RPMI7951 (cell line): ENCODE results near the gene MED26. TPM values are rescaled to one million over a fixed set of nuclear protein-coding genes. Genes with fewer than 3 reads are reported as not detected.
A peak's percentile ranks its signal among the peaks of the same experiment; 100 is the strongest.

Experiments used
- DNase-seq: peaks from one replicate; pipeline ENCODE4 v3.0.0-alpha.2; 2012; ENCODE audit warnings: low read depth
- total RNA-seq: library from RNA; depleted of rRNA; stranded (reverse); fragments of >200 nt; shearing (Covaris generic); gene quantifications from 2 replicates; pipeline ENCODE4 v1.2.3, GENCODE V29; 2014

The MED26 gene
- total RNA-seq, 1 experiment from 2014 or later = 3.4 TPM

- DNase-seq = peak; percentile 15
Measured at GRCh38 chr19:16615808-16616207, 12.2 kb downstream of the MED26 start.

GRCh38 chr19:16614941-16615340, 13.1 kb downstream of the MED26 start:
- no peak for DNase-seq

GRCh38 chr19:16613841-16614240, 14.2 kb downstream of the MED26 start:
- DNase-seq = no peak

- no peak for DNase-seq
Measured at GRCh38 chr19:16612636-16613035, 15.4 kb downstream of the MED26 start.

GRCh38 chr19:16611121-16611520, 16.9 kb downstream of the MED26 start:
- DNase-seq = no peak

- DNase-seq = no peak
Measured at GRCh38 chr19:16609511-16610200, 18.3 kb downstream of the MED26 start.

GRCh38 chr19:16608290-16608739, 19.7 kb downstream of the MED26 start:
- no peak for DNase-seq

- no peak for DNase-seq
Measured at GRCh38 chr19:16607819-16608218, 20.2 kb downstream of the MED26 start.

GRCh38 chr19:16605553-16605994, 22.4 kb downstream of the MED26 start:
- no peak for DNase-seq

GRCh38 chr19:16605115-16605514, 22.9 kb downstream of the MED26 start:
- DNase-seq = no peak

- DNase-seq = no peak
Measured at GRCh38 chr19:16604615-16605014, 23.4 kb downstream of the MED26 start.

GRCh38 chr19:16603090-16603489, 24.9 kb downstream of the MED26 start:
- DNase-seq = no peak

- DNase-seq = no peak
Measured at GRCh38 chr19:16601378-16602052, 26.5 kb downstream of the MED26 start.

GRCh38 chr19:16600824-16601223, 27.2 kb downstream of the MED26 start:
- DNase-seq = no peak

GRCh38 chr19:16599655-16600346, 28.2 kb downstream of the MED26 start:
- DNase-seq = no peak

- no peak for DNase-seq
Measured at GRCh38 chr19:16598848-16599247, 29.2 kb downstream of the MED26 start.

GRCh38 chr19:16596399-16596798, 31.6 kb downstream of the MED26 start:
- DNase-seq = no peak

- no peak for DNase-seq
Measured at GRCh38 chr19:16595097-16595496, 32.9 kb downstream of the MED26 start.

- DNase-seq = no peak
Measured at GRCh38 chr19:16594681-16595091, 33.3 kb downstream of the MED26 start.

GRCh38 chr19:16594131-16594586, 33.8 kb downstream of the MED26 start:
- DNase-seq = no peak

- no peak for DNase-seq
Measured at GRCh38 chr19:16593181-16593580, 34.8 kb downstream of the MED26 start.

- DNase-seq = peak; percentile 41
Measured at GRCh38 chr19:16591803-16592556, 36.0 kb downstream of the MED26 start.
